HT-29 (cell line): Measurements from ENCODE around the gene PDE7B. TPM values are rescaled to one million over a fixed set of nuclear protein-coding genes. Genes with fewer than 3 reads are reported as not detected.
A peak's percentile ranks its signal among the peaks of the same experiment; 100 is the strongest.

Source experiments
- DNase-seq: peaks from one replicate; pipeline ENCODE4 v3.0.0-alpha.2; 2015; ENCODE audit warnings: low spot score
- total RNA-seq: library from RNA; depleted of rRNA; stranded (reverse); fragments of >200 nt; shearing (Covaris generic); gene quantifications from 2 replicates; pipeline ENCODE4 v1.2.3, GENCODE V29; 2014

PDE7B gene
- total RNA-seq, 1 experiment from 2014 or later: not detected

DNA sequence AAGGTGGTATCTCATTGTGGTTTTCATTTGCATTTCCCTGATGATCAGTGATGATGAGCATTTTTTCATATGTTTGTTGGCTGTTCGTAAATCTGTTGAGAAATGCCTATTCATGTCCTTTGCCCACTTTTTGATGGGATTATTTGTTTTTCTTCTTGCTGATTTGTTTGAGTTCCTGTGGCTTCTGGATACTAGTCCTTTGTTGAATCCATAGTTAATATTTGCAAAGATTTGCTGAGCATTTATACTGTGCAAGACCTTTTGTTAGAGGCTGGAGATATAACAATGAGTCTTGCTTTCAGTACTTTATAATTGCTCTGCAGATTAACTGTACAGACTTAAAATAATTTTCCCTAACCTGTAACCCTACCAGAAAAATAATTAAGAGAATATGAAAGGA is 35.6 kb downstream of the PDE7B start:
- no peak for DNase-seq

DNA sequence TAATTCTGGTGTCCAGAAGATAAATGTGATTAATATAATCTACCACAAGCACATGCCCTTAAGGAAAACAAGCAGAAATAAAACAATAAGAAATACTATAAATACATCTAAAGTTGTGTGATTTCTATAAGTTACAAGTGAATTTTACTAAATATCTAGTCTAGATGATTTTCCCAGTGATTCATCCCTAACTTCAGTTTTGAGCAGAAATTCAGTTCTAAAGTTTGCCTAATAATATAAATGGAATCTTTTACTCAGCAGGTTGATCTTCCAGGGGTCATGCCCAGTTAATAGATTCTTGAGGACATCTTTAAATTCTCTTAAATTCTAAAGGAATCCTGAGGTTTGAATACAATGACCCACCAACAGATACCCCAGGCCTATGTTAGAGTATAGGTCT is 37.3 kb downstream of the PDE7B start:
- DNase-seq: no peak

DNA sequence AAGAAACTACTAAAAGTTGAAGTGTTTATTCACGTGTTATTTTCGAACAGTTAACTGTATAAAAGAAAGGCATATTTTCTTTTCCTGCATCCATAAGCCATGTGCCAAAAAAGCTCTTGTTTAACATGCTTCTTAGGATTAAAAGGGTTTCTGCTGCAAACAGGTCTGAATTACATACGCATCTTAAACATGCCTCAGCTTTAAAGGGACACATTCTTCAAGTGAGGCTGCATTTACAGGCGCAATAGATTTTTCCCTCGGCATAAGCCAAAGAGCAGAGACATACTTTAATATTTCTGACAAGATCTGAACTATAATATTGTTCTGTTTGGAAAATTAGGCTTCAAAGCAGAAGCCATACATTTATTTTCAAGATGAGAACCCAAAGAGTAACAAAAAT is 39.4 kb downstream of the PDE7B start:
- no peak for DNase-seq

DNA sequence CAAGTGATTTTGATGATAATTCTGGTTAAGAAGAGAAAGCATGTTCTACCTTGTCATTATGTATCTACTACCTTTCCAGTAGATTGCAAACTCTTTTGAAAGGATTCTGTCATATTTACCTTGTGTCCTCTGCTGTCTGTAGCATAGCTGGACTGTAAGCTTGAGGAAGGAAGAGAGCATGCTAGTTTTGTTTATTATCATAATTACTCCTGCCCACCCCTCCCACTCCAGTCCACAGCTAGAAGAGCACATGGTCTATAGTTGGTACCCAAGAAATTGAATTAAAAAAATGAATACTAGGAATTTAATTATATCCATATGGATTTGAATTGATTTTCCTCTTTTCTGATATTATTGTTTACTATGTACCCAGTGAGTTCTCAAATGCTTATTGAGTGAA is 40.2 kb downstream of the PDE7B start:
- no peak for DNase-seq

DNA sequence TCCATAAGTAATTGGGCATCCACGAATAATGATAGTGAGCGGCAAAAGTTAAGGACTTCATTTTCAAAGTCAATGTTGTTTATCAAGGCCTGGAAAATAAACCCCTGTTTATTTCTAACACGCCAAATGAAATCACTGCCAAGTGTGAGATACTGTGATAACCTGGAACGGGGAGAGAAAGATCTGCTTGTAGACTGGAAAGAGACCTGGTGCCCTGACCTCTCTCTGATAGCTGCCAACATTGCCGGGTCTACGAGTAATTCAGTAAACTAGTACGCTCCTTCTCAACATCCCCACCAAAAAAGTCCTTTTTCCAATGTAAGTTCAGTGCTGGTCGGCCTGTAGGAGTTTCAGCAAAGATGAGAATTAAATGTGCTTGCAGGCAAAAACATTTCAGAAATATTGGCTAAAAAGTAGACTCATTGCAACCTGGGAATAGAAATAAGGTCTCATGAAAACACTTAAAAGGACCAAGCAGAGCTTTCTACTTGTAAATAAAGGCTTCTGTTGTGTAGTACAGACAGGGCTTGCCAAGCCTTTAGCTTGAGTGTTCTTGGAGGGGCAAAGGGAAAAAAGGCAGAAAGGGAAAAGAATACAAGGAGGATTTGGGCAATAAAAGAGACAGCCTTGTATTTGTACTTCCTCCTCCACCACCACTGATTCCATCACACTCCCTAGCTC is 43.9 kb downstream of the PDE7B start:
- DNase-seq: no peak

DNA sequence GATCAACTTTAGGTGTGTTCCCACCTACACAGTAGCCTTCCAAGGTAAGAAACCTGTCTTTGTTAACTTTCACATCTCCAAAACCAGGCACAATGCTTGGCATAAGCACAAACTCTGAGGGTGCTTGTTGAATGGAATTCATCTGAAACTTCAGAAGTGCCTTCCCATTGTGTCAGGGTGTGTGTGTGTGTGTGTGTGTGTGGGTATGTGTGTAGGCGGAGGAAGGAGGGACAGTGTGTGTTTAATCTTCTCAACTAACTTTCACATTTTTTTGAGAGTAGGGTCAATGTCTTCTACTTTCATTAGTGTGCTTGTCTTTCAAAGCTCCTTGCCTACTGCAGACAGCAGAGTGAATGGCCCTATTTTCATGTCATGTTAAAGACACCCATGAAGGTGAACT is 45.6 kb downstream of the PDE7B start:
- no peak for DNase-seq

DNA sequence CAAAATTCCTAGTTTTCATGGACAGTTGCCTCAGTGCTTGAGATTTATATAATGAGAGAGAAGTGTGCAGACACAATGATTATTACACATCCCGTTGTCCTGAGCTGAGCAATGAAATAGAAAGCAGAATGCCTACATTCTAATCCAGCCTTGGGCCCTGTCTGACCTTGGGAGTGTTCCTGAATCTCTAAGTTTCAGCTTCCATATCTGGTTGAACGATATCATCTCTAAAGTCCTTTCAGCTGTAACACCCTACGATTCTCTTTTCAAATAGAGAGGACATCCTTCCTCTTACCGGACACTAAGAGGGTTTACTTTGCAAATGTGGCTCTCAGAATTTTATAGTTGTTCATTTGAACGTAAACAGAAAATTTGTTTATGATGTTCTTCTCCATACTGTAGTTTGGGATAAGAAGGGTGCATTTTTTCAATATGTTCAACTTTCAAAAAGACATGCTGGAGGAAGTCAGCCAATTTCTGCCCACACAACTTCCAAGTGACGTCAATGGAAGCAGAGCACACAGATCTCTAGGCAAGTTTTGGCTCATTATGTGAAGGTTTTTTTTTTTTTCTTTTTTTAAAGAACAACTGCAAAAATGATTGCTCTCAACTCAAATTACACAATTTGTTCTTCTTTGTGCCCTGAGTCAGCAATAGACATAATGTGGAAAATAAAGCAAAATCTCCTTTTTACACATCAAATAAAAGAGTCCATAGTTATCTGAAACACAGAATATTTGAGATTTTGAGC is 50.4 kb downstream of the PDE7B start:
- DNase-seq: no peak

DNA sequence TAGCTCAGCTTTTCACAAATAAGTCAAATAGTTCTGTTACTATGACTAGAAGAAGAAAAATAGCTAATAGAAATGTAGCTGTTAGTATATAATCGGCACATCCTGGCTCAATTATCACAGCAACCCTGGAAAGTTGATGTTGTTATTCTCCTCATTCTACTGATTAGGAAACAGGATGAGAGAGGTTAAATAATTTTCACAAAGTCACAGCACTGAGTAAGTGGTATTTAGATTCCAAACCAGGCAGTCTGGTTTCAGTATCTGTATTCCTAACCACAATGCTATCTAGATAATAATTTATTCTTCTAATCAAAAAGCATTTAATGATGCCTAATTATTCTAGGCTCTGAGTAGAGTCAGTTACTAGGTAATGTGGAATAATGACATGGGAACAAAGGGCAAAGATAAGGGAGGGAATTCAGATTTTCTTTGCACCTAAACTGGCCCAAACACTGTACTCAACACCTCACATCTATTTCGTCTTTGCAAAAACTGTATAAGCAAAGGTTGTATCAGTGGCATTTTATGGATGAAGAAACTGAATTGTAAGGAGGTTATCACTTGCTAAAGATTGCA is 51.3 kb downstream of the PDE7B start:
- DNase-seq: no peak

DNA sequence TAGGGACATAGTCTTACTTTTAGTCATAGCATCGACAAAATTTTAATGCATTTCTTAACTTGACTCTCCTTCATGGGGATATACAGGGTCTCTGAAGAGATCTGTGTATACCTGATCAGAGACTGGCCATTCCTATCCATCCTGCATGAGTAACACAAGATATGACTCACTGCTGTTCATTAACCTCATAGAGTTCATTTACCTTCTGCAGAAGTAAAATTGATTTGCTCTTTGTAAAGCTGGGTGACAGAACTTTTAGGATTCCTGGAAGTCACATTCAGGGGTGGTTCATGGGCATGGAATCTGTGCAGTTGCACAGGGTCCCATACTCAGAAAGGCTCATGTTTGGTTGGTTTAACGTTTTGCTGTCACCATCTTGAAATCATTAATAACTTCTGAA is 53.2 kb downstream of the PDE7B start:
- no peak for DNase-seq

DNA sequence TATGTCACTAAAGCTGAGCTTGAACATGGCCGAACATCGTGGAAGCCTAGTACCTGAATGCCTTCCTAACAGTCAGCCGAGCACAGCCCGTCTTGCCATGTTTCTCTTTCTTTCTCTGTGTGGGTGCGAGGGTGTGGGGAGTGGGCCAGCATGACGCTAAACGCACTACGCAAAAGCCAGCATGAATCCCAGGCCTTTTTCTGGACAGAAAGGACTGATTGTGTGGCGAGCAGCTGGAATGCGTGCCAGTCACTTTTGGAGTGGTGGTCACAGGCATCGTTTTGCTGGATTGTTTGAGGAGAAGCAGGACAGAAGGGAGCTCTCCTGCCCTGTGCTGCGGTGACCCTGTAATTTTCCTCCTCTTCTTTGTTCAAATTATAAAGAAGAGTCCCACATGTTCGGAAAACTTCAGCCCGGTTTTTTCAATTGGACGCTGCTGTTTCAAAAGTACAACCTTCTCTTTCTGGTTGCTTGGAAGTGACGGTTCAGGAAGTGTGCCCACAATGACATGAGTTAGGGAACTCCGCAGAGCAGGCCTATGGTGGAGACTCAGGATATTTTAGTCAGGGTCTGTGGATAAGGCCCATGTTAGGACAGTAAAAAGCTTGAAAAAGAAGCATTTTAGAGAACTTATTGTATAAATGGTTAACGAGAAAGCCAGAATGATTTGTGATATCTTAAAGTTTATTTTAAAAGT is 54.3 kb downstream of the PDE7B start:
- no peak for DNase-seq

DNA sequence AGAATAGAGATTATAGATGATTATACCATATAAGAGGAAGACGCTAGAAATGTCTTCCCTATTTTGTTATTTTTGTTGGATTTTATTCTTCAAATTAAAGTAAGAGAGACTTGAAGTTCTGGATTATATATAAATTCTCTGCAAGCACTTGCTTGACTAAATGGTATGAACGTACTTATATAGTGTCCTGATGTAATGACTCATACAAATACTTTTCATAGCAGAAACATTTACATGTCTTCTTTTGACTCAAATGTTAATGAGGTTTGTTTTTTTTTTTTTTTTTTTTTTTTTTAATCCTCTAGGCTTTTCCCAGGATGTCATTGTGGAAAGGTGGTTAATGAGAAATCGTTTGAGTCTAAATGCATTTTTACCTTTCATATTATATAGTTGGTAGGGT is 55.0 kb downstream of the PDE7B start:
- DNase-seq: no peak

DNA sequence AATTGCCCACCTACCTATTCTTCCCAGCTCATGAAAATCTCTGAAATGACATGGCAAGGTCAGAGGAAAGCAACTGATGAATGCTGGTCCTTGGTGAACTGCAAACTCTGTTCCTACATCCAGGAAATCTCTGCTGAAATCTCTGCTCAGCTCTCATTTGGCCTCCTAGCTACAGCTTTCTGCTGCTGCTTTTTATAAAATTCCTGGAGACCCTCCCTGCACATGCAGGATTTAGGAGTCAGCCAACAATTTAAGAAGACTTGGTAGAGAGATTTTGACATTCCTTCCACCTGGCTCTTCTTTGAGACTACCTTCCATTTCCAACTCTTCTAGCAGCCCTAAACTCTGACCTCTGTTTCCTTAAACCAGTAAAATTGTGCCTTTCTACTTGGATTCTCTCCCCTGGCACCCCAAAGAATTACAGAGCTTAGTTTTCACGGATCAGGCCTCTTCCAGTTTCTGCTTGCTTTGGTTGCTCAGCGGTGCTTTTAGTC is 55.5 kb downstream of the PDE7B start:
- no peak for DNase-seq

DNA sequence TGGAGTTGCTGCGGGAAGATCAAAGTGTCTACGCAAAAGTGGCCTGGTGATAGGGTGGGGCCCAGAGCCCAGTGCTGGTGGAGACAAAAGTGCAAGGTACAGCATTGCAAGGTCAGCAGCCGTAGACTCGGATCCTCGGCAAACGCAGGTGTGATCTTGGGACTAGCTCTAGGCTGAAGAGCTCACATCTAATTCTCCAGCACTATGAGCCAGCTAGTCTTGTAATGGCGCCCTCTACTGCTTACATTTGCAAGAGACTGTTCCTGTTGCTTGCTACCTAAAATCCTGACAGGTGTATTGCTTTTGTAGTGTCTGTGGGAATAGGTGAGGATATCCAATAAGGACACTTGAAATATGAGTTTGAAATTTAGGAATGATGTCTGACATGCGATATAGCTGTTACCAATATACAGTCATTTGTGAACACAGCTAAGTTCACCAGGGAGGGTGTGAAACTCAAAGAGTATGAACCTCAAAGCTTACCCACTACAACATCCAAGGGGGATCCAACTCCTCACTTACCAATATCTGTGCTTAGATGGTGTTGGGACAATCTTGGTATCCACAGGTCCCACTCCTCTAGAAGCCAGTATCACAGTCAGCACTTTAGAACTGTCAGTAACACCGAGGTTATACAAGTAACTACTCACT is 58.4 kb downstream of the PDE7B start:
- peak; percentile 81 for DNase-seq

DNA sequence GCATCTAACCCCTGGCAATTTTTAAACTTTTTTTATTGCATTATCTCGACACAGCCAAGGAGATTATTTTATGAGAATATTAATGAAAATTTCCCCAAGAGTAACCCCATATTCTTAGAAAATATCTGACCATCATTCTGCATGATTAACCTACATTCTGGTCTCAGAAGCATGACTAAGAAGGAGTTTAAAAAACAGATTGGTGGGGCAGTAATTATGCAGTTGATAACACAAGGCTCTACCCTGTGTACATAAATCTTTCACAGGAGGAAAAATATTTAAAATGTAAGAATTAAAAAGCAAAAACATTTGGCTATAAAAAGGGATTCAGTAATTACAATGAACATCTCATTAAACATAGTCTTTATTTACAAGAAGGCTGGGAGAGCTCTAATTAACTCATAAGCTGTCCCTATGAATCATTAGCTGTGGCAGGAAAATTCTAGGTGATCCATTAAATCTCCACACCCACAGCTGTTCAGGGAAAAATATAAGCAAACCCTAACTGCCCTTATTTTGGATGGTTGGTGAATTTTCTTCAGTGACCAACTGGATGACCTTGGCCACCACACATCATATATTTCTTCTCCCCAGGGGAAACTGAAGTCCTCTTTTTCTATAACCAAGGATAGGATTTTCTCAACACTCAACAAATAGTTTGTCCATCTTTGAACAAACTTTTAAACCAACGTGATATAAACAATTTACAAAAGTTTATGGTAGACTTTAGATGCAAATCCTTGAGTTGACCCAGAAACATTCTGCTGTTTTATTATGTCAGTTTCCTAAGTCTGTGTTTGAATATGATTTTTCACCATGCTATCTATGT is 59.5 kb downstream of the PDE7B start:
- DNase-seq: no peak

DNA sequence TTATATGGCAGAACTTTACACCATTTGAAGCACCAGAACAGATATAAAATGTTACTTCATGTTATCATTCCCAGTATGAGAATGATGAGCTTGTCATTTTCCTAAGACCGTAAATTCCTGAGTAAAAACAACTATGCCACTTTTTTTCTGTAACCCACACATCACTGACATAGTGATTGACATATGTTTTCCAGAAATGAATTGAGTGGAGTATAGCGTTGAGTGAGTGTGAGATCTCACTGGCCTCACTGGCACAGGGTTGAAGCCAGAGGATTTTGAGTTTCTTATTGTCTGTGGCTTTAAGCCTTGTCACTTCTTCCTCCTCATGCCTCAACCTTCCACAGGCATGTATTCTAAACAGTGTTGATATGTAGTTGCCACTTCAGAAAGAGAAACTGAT is 62.3 kb downstream of the PDE7B start:
- DNase-seq: no peak

DNA sequence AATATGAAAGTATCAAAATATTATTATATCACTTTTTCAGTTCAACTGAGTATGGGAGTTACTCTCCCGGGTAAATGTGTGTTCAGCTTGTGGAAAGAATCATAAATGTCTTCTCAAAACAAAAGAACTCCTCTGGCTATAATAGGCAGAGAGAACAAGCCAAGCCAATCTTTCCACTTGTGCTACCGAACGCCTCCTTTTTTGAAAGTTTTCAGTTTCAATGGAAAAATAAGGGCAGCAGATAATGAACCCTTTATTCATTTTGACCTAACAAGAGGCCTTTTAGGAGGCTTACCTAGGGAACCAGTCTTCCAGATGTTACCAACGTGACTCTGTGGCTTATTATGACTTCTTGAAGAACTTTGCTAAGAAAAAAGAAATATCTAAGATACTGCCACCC is 67.5 kb downstream of the PDE7B start:
- no peak for DNase-seq

DNA sequence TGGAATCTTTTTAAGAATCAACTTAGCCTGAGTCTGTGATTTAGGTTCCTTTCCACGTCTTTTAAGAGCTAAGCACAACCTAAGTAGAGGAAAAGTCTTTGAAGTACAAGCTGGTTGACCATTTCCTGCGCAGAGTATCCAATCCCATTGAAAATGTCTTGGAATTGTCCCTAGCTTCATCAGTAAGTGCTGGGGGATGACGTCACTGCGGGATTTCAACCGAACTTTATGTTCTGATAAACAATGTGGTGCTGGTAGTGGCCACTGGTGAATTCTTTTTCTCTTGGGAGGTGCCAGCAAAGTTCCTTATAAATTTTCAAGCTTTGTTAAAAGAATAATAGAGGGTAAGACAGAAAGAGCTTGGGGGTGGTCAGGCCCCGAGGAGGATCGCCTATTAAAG is 69.2 kb downstream of the PDE7B start:
- DNase-seq: no peak

DNA sequence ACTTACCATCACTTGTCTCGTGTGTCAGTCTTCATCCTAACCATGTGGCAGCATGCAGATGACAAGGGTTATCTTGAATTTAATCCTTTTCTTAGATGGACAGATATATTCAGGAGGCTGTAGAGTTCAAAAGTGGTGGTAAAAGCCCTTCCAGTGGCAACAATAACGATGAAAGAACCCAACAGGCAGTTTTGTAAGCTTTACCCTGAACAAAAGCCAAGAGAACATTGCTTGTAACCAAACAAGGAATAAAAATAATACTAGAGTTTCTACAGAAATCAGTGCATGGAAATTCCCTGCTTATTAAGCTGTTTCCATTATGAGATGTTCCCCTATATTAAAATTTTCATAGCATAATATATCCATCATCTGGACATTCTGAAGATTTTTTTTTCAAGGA is 69.7 kb downstream of the PDE7B start:
- DNase-seq: no peak

DNA sequence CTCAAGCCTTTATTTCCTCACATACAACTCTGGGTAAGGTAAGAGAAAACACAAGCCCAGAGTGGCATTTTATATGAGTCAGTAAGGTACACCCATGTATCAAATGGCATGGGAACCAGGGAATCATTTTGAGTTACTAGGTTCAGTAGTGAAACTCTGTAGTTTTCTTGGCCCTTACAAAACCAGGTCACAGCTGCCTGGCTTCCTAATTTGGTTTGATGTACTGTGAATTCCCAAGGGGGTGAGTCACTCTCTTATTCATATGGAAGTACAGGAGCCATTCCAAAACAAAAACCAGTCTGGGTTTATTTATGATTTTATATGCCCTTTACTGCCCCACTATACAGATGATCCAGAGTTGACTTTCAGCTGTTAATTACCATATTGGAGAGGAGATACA is 70.7 kb downstream of the PDE7B start:
- DNase-seq: no peak

DNA sequence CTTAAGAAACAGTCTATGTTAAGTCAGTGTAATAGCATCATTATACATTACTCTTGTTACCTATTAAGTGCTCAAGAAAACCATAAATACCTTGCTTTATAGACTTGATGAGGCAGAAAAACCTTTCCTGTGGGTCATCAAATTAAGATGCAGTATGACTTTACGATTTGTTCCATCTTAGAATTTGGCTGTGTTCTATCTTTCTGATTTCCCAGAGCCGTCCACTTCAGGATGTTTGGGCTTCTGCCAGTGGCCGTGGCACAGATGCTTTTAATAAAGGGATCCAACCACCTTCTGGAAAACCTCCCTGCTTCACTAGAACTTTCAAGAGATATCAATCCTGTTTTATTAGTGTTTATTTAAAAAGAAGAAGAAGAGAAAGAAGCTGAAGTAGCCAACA is 71.2 kb downstream of the PDE7B start:
- no peak for DNase-seq

DNA sequence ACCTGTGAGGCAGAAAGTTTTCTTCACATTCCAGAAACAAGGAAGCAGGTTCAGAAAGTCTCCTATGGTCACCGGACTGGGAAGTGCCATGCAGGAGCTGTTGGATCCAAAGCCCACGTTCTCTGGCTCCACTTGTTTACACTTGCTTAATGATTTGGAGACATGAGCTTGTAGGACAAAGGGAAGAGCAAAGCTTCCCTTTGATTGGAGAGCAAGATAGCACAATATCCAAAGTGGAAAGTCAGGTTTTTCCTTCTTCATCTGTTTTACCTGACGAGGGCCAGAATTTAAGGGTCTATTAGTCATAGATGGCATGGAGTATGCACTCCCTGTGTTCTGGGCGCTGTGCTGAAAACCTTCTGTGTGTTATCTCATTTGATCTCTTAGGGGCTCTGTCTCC is 81.2 kb downstream of the PDE7B start:
- DNase-seq: peak; percentile 70
